GM19099 (cell line): Measurements from ENCODE around the gene OR5K2.

Experiments used
- POLR2A ChIP-seq: IDR thresholded peaks from 3 replicates; pipeline ENCODE4 v1.6.1; 2011; ENCODE audit warnings: low read depth; ENCODE audit not compliant: insufficient read length; ENCODE audit errors: extremely low read depth

OR5K2 gene

DNA sequence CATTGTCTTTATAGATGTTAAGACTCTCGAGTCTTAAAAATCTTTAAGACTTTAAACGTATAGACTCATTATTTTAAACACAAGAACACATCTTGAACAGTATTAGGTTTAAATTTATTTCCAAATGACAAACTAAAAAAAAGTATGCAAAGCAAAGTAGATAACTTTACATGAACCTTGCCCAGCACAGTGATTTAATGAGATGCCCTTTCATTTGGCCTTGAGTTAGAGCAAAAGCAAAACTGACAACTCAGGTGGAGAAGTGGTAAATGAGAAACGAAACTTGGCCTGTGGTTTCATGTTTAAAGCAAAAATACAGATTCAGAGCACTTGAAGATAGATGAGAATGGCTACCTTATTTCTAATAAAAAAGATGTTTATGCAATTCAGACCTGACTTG, 42.9 kb downstream of the OR5K2 start:
- TF ChIP-seq POLR2A = peak; percentile 7

DNA sequence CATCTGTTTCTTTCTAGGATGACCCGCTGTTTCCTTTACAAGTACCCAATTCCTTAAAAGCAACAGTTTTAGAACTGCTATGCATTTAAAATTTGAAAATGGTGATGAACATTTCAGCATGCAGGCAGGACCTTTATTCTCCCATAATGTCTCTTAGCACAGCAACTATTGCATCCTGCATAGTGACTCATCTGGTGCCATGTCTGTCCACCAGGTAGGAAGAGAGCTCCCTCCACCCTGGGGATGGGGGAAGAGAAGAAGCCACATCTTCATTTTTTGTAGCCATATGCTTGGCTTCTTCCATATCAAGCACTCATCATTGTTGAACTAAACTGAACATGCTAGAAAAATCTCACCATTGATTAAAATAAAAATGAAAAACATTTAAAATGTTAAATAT, 44.2 kb downstream of the OR5K2 start:
- no peak for TF ChIP-seq POLR2A

DNA sequence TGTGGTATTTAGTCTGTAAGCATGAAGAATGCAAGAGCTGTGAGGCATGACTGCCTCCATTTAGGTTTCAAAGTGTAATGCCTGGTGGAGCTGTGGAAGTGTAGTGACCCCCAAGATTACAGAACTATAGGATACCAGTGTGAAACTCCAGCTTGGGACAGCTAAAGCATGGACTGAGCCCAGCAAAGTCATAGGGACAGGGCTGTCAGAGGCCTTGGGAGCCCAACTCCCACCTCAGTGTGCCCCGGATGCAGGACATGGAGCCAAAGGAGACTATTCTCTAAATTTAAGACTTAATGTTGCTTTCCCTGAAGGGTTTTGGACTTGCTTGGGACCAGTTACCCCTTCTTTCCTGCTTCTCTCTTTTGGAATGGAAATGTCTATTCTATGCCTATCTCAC, 45.1 kb downstream of the OR5K2 start:
- no peak for TF ChIP-seq POLR2A

DNA sequence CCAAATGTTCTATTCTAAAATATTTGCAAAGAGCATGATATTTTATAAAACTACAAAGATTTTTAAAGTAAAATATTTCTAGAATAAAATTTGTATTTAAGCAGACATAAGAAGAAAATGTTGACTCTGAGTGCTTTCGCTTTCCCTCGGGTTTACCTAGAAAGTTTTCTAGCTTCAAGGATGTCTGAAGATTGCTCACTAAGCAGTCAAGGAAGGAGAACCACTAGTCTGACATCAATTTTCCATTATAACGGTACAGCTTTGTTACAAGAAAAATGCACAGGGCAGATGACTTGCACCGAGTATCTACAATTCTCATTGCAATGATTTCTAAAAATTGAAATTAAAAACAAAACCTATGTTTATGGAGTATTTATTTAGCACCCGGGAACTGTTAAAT, 48.5 kb downstream of the OR5K2 start:
- no peak for TF ChIP-seq POLR2A
